OCI-LY3 (cell line): ENCODE measurements around the gene PKHD1.

ENCODE experiments used
- CTCF ChIP-seq: fragments of 200-600, 300-600 bp; sonication (generic); IDR thresholded peaks from 2 replicates; pipeline ENCODE4 v1.5.1; 2014; ENCODE audit warnings: antibody characterized with exemption, low read length, low read depth
- EZH2phosphoT487 ChIP-seq: fragments of 200-600 bp; shearing (Covaris generic); IDR thresholded peaks from 2 replicates; pipeline ENCODE4 v1.6.1; 2018; ENCODE audit warnings: antibody characterized with exemption, mixed run types, low read depth

- TF ChIP-seq CTCF (no peak), EZH2phosphoT487 (no peak)
Observed at GRCh38 chr6:51738614-51739013, 348.8 kb downstream of the PKHD1 start.
